ENCODE measurements around the gene NGEF.

The NGEF gene

DNA sequence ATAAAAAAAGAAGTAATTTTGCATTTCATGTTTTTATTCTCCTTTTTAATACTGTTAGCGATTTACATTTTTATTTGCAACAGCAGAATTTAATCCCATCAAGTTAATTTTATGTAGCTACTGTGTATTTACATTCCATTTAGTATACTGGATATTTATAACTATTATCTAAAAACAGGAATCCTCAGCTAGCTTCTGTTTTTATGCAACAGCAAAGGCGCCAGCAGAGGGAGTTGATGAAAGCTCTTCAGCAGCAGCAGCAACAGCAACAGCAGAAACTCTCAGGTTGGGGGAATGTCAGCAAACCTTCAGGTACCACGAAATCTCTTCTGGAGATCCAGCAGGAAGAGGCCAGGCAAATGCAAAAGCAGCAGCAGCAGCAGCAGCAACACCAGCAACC lies 169.2 kb downstream of the NGEF start:
- no peaks in the 10 kb centered on the region for H3K9me3 ChIP-seq (ENCODE audit: control insufficient read depth, insufficient read depth, low read length)
- H3K4me1 ChIP-seq (ENCODE audit: insufficient read depth, low read length): 0 out of 2 replicates have a peak, but pooled peaks cover under 1% of the 10 kb centered on the region
- H3K9ac ChIP-seq (ENCODE audit: low read depth, low read length): no peak overlapping the region
- peaks cover 28% of the 10 kb centered on the region for H3K36me3 ChIP-seq (ENCODE audit: insufficient read depth, low read length)

DNA sequence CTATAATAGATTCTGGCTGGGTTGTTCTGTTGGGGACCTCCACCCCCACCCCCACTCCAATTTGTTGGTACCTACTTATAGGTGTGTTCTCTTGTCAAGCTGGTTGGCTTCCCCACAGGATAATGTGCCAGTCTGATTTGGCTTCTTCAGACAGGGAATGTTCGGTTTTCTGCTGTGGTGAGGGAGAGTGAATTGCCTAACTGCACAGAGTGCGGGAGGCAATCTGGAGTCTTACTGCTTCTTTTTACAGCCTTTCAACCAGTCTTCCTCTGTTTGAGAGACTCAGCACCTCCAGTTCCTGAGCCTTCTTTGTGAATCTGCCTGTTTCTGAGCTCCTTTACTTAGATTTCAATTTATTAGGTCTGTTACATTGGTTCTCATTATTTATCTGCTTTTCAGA lies 170.4 kb downstream of the NGEF start:
- H3K4me1 ChIP-seq (ENCODE audit: insufficient read depth, low read length): peaks cover 12% of the 10 kb centered on the region; the same call in 1 of the 2 replicates
- no peak overlapping the region for H3K9ac ChIP-seq (ENCODE audit: low read depth, low read length)
- no peaks in the 10 kb centered on the region for H3K9me3 ChIP-seq (ENCODE audit: control insufficient read depth, insufficient read depth, low read length)
- H3K36me3 ChIP-seq (ENCODE audit: insufficient read depth, low read length): peaks cover 22% of the 10 kb centered on the region

DNA sequence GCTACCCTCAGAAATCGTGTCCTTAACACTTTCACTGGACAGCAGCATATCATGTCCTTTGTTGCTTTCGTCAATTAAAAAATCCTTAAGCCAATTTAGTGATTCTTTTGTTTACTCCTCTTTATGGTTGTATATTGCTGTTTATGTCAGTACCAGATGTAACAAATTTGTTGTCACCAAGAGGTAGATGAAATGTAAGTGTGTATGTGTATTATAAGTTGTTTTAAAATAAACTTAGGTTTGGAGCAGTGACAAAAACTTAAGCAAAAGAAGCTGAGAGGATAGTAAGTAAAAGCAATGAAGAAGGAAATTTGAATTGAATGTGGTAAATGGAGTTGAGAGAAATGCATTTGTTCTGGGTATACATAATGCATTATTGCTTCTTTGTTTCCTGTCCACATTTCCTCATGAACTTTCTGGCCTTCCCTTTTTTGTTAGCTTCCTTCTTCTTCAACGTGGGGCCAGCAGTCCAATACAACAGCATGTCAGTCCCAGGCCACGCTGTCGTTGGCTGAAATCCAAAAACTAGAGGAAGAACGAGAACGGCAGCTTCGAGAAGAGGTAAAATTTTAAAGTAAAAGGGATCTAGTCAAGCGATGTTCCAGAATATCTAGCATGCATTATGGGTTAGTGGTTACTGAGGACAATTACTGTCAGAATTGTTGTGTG lies 173.5 kb downstream of the NGEF start:
- Histone ChIP-seq H3K9me3 (ENCODE audit: control insufficient read depth, insufficient read depth, low read length) (no peaks in the 10 kb centered on the region), H3K9ac (ENCODE audit: low read depth, low read length) (no peak overlapping the region), H3K36me3 (ENCODE audit: insufficient read depth, low read length) (peaks cover 14% of the 10 kb centered on the region), H3K4me1 (ENCODE audit: insufficient read depth, low read length) (peaks cover 12% of the 10 kb centered on the region; the same call in 1 of the 2 replicates)

DNA sequence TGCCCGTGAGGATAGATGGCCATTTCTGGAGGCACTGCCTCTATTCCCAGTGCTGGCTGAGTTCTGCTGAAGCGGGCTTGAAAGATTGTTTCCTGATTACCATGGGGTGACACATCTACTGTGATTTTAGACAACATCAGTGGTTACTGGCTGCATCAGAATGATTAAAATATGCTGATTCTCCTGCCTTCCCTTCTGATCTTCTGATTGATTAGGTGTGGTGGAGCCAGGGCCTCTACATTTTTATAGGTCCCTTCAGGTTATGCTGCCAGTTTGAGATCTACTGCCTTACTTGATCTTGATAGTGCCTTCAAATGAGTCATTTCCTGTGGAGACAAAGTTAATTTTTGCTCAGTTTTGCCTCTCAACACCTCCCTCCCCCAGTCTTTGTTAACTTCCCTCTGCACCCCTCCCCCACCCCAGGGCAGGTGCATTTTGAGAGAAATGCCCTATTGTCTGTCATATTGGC lies 174.6 kb downstream of the NGEF start:
- peaks cover 14% of the 10 kb centered on the region for H3K36me3 ChIP-seq (ENCODE audit: insufficient read depth, low read length)
- H3K9ac ChIP-seq (ENCODE audit: low read depth, low read length): no peak overlapping the region
- no peaks in the 10 kb centered on the region for H3K9me3 ChIP-seq (ENCODE audit: control insufficient read depth, insufficient read depth, low read length)
- H3K4me1 ChIP-seq (ENCODE audit: insufficient read depth, low read length): peaks cover 12% of the 10 kb centered on the region; the same call in 1 of the 2 replicates

DNA sequence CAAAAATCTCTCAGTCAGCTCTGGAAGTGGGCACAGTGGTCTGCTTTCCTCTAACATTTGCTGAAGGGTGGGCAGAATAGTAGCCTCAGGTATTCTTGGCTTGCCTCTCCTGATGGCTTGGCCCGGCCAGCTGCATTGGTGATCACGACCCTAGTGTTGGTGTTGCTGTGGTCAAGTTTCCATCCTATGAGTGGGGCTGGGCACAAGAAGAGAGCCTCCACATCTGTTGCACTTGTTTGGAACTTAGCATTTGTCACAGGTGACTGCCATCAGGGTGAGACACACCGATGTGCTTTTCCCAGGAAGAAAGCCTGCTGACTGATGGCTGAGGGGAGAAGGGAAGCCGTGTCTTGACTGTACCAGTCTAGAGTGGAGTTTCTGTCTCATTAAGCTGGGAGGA lies 176.1 kb downstream of the NGEF start:
- peaks cover 18% of the 10 kb centered on the region for H3K36me3 ChIP-seq (ENCODE audit: insufficient read depth, low read length)
- peaks cover 12% of the 10 kb centered on the region; the same call in 1 of the 2 replicates for H3K4me1 ChIP-seq (ENCODE audit: insufficient read depth, low read length)

DNA sequence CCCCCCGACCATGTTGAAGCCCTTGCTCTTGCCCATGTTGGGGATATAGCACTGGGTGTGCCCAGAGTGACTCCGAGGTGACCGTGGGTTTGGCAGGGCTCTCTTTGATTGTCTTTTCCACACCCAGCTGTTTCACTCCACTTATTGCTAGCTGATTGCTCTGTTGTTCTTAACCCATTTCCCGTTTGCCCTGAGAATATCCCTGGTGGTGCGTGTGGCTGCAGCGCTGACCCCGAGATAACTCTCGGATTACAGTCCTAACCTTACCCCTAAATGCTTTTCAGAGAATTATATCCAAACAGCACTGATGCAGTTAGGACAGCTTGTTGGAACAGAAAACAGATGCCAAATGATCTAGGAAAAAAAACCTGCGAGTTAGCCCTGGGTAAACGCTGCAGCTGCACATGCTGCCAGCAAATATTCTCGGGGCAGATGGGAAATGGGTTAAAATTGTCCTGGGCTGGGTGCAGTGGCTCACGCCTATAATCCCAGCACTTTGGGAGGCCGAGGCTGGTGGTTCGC lies 177.3 kb downstream of the NGEF start:
- peaks cover 12% of the 10 kb centered on the region; the same call in 1 of the 2 replicates for H3K4me1 ChIP-seq (ENCODE audit: insufficient read depth, low read length)
- H3K36me3 ChIP-seq (ENCODE audit: insufficient read depth, low read length): peaks cover 18% of the 10 kb centered on the region
- no peaks in the 10 kb centered on the region for H3K9me3 ChIP-seq (ENCODE audit: control insufficient read depth, insufficient read depth, low read length)
- no peak overlapping the region for H3K9ac ChIP-seq (ENCODE audit: low read depth, low read length)

More for the DNA sequence above, 176.1 kb downstream of the NGEF start:
- Histone ChIP-seq H3K9me3 (ENCODE audit: control insufficient read depth, insufficient read depth, low read length) (no peaks in the 10 kb centered on the region), H3K9ac (ENCODE audit: low read depth, low read length) (no peak overlapping the region)

DNA sequence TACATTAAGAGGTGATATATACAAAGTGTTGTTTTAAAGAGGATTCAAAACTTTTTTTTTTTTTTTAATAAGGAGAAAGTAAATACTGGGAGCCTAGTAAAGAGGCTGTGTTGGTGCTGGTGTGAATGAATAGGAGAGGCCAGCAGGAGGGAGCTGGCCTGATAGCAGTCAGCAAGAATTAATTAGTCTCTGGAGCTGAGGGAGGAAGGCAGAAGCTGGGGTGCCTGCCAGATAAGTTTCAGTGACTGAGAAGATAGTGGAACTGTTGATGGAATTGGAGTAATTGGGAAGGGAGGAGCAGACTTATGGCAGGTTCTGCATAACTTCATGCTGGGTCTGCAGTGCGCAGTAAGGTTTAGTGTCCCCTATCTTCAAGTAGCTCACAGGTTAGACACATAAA lies 179.2 kb downstream of the NGEF start:
- Histone ChIP-seq H3K9me3 (ENCODE audit: control insufficient read depth, insufficient read depth, low read length) (no peaks in the 10 kb centered on the region), H3K4me1 (ENCODE audit: insufficient read depth, low read length) (peaks cover 12% of the 10 kb centered on the region; the same call in 1 of the 2 replicates), H3K36me3 (ENCODE audit: insufficient read depth, low read length) (peaks cover 19% of the 10 kb centered on the region), H3K9ac (ENCODE audit: low read depth, low read length) (no peak overlapping the region)

DNA sequence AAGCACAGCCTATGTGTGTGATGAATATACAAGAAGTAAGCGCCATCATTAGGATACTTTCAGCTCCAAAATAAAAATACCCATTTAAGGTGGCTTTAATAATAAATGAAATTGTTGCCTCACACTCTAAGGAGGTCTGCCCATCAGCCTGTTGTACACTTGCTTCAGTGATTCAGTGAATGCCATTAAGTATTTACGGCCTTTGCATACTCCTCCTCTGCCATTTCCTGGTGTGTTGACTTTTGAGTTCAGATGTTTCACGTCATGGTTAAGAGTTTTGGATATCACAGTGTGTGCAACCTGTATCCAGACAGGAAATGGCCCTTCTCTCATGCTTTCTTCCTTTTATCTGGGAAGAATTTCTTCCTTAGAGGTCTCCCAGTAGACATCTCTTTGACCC lies 181.6 kb downstream of the NGEF start:
- H3K9ac ChIP-seq (ENCODE audit: low read depth, low read length): no peak overlapping the region
- no peaks in the 10 kb centered on the region for H3K9me3 ChIP-seq (ENCODE audit: control insufficient read depth, insufficient read depth, low read length)
- H3K4me1 ChIP-seq (ENCODE audit: insufficient read depth, low read length): no peaks in the 10 kb centered on the region
- H3K36me3 ChIP-seq (ENCODE audit: insufficient read depth, low read length): peaks cover 19% of the 10 kb centered on the region

DNA sequence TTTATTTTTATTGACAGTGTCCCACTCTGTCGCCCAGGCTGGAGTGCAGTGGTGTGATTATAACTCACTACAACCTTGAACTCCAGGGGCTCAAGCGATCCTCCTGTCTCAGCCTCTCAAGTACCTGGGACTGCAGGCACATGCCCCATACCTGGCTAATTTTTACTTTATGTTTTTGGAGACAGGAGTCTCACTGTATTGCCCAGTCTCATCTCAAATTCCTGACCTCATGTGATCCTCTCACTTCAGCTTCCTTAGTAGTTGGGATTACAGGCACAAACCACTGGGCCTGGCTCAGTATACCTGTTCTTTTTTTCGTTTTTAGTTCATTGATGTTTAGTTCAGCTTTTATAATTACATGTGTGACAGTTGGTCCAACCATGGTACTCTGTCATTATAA lies 183.1 kb downstream of the NGEF start:
- H3K9me3 ChIP-seq (ENCODE audit: control insufficient read depth, insufficient read depth, low read length): no peaks in the 10 kb centered on the region
- no peak overlapping the region for H3K9ac ChIP-seq (ENCODE audit: low read depth, low read length)
- H3K4me1 ChIP-seq (ENCODE audit: insufficient read depth, low read length): no peaks in the 10 kb centered on the region
- H3K36me3 ChIP-seq (ENCODE audit: insufficient read depth, low read length): peaks cover 19% of the 10 kb centered on the region
